ENCODE results near the gene AHNAK.

DNA sequence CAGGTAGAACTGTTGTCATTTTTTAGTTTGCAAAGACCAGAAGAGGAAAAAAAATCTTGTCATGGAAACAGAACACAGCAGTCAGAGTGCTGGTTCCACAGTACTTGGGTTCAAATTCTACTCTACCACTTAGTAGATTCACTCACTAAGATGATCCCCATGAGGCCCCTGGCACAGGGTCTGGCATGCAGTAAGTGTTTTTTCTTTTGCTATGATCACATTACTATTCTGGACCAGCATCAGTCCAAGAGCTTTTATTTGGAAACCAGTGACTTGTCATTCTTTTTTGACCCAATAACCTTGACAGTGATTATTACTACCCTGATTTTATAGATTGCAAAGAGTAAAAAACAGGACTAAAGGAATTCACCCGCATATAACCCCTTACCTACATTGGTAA is 23.0 kb upstream of the AHNAK start:
- no peak for TF ChIP-seq POLR2A (IDR thresholded peaks at IDR 0.05; ENCODE audit: low read length)
- no peak for TF ChIP-seq CHD2 (IDR thresholded peaks at IDR 0.05; ENCODE audit: low read length, partially characterized antibody)
- TF ChIP-seq CTCF (IDR thresholded peaks at IDR 0.05): no peak
- no peak for TF ChIP-seq RAD21 (conservative IDR thresholded peaks at IDR 0.05 in 1 of 2, IDR thresholded peaks at IDR 0.05 in 1 of 2)
- TF ChIP-seq RFX5 (IDR thresholded peaks at IDR 0.05): no peak
- TF ChIP-seq, protein P1, sequence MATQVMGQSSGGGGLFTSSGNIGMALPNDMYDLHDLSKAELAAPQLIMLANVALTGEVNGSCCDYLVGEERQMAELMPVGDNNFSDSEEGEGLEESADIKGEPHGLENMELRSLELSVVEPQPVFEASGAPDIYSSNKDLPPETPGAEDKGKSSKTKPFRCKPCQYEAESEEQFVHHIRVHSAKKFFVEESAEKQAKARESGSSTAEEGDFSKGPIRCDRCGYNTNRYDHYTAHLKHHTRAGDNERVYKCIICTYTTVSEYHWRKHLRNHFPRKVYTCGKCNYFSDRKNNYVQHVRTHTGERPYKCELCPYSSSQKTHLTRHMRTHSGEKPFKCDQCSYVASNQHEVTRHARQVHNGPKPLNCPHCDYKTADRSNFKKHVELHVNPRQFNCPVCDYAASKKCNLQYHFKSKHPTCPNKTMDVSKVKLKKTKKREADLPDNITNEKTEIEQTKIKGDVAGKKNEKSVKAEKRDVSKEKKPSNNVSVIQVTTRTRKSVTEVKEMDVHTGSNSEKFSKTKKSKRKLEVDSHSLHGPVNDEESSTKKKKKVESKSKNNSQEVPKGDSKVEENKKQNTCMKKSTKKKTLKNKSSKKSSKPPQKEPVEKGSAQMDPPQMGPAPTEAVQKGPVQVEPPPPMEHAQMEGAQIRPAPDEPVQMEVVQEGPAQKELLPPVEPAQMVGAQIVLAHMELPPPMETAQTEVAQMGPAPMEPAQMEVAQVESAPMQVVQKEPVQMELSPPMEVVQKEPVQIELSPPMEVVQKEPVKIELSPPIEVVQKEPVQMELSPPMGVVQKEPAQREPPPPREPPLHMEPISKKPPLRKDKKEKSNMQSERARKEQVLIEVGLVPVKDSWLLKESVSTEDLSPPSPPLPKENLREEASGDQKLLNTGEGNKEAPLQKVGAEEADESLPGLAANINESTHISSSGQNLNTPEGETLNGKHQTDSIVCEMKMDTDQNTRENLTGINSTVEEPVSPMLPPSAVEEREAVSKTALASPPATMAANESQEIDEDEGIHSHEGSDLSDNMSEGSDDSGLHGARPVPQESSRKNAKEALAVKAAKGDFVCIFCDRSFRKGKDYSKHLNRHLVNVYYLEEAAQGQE (IDR thresholded peaks at IDR 0.05): no peak
- no peak for TF ChIP-seq PHF8 (IDR thresholded peaks at IDR 0.05; ENCODE audit: borderline replicate concordance, low read depth)

Measured in A549 (cell line).